ENCODE data around the gene ABHD12.

ABHD12 gene

DNA sequence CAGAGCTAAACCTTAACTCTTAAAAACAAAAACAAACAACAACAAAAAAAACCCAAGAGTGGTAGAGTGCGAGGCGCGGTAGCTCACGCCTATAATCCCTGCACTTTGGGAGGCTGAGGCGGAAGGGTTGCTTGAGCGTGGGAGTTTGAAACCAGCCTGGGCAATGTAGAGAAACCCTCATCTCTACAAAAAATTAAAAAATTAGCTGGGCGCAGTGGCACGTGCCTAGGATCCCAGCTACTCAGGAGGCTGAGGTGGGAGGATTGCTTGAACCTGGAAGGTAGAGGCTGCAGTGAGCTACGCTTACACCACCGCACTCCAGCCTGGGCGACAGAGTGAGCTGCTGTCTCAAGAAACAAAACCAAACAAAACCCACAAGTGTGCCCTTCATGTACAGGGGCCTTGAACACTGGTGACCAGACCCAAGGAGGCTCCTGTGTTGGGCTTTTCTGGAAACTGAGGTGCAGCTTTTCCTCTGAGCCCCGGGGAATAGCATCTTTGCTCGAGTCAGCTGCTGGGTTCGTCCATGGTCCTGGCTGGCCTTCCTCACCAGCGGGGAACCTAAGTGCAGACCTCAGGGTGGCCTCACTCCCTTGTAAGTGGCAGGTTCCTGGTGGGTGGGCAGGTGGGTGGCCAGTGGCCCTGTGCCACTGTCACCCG, 102.9 kb downstream of the ABHD12 start:
- Histone ChIP-seq H3K9ac (ENCODE audit: low read length) (no peak overlapping the region), H3K27ac (ENCODE audit: low read length) (no peak overlapping the region), H3K9me3 (ENCODE audit: control insufficient read depth, low read depth, low read length) (no peaks in the 10 kb centered on the region), H3K27me3 (ENCODE audit: control insufficient read depth, insufficient read depth, low read length) (no peaks in the 10 kb centered on the region), H3K4me1 (ENCODE audit: control insufficient read depth, low read depth, low read length) (no peaks in the 10 kb centered on the region), H3K4me3 (ENCODE audit: low read length) (no peak overlapping the region), H3K36me3 (ENCODE audit: control insufficient read depth, low read depth, low read length) (peaks cover 22% of the 10 kb centered on the region)

DNA sequence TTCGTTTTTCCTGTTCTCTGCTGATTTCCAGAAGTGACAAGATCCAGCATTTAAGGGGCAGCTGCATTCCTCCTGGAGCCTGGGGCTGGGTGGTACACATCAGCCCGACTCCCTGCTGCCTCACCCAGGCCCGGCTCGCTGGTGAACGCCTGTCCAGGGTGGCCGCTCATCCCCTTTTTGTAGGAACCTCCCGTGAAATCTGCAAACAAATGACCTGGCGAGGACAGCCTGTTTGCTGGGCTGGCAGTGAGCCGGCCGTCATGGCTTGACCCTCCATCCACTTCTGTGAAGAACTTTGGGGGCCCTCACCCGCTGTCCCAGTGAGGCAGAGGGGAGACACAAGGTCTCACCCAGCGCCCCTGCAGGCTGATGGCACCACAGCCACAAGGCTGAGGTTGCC, 103.7 kb downstream of the ABHD12 start:
- Histone ChIP-seq H3K4me1 (ENCODE audit: control insufficient read depth, low read depth, low read length) (no peaks in the 10 kb centered on the region), H3K36me3 (ENCODE audit: control insufficient read depth, low read depth, low read length) (peaks cover 22% of the 10 kb centered on the region), H3K4me3 (ENCODE audit: low read length) (no peak overlapping the region)

DNA sequence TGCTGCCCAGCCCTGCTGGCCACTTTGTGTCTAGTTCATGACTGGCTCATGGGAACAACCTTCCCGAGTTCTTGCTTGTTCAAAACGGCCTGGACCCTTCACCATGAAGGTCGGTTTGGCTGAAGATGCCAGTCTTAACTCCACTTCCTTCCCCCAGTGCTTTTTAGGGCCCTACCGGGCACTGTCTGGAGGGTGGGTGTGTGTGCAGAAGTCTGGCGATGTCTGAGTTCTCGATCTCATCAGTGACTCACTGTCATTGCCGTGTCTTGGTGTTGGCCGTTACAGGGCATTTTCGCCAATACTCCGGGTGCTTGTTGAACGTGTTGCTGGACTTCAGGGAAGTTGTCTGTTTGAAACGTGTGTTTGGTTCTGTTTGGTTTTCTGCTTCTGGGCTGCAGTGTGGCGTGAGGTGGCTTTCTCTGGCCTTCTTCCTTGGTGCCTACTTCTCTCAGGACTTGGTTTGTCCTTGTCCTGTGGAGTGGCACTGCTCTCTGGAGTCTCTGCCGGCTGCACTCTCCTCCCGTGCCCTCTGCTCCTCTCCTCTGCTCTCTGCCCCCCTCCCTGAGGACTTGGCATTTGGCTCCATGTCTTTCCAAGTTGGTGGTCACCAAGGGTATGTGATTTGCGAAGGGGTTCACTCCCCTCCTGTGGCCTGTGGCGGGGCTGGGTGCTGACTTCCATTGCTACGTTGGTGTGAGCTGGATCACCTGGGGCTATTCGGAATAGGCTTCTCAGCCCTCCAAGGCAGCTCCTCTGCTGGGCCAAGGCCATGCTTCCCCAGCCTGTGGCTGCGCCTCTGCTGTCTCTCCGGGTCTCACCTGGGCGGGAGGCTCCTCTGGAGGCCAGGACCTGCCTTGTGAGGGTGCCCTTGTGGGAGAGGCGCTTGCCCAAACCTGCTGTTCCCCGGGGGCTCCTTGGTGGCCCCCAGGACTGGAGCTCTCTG, 104.5 kb downstream of the ABHD12 start:
- Histone ChIP-seq H3K4me1 (ENCODE audit: control insufficient read depth, low read depth, low read length) (no peaks in the 10 kb centered on the region), H3K27ac (ENCODE audit: low read length) (no peak overlapping the region), H3K27me3 (ENCODE audit: control insufficient read depth, insufficient read depth, low read length) (no peaks in the 10 kb centered on the region), H3K9ac (ENCODE audit: low read length) (no peak overlapping the region), H3K9me3 (ENCODE audit: control insufficient read depth, low read depth, low read length) (no peaks in the 10 kb centered on the region), H3K36me3 (ENCODE audit: control insufficient read depth, low read depth, low read length) (peaks cover 22% of the 10 kb centered on the region), H3K4me3 (ENCODE audit: low read length) (no peak overlapping the region)

More for the DNA sequence above, 103.7 kb downstream of the ABHD12 start:
- no peaks in the 10 kb centered on the region for H3K9me3 ChIP-seq (ENCODE audit: control insufficient read depth, low read depth, low read length)
- H3K27ac ChIP-seq (ENCODE audit: low read length), result no peak overlapping the region
- no peak overlapping the region for H3K9ac ChIP-seq (ENCODE audit: low read length)
- H3K27me3 ChIP-seq (ENCODE audit: control insufficient read depth, insufficient read depth, low read length), result no peaks in the 10 kb centered on the region

DNA sequence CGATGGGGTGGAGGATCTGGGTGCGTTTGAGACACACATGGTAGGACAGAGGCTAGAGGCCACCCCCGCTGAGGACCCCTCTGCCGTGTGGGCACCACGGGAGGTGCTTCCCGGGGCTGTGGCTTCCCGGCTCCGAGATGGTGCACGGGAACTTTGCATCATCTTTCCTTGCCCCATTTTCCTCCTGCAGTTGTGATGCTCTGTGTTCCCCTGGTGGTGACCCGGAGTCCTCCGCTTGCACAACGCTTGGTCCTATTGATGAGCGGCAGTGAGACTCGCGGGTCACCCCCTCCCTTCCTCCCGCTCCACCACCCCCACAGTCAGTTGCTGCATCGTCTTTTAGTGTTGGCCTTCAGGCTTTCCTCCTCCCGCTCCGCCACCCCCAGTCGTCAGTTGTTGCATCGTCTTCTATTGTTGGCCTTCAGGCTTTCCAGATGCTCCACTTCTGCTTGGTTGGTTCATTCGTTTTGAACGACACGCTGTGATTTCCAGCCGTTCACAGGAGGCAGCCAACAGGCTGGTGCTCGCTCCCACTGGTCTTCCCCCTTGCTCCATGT, 105.5 kb downstream of the ABHD12 start:
- no peak overlapping the region for H3K4me3 ChIP-seq (ENCODE audit: low read length)
- H3K36me3 ChIP-seq (ENCODE audit: control insufficient read depth, low read depth, low read length), result peaks cover 28% of the 10 kb centered on the region

DNA sequence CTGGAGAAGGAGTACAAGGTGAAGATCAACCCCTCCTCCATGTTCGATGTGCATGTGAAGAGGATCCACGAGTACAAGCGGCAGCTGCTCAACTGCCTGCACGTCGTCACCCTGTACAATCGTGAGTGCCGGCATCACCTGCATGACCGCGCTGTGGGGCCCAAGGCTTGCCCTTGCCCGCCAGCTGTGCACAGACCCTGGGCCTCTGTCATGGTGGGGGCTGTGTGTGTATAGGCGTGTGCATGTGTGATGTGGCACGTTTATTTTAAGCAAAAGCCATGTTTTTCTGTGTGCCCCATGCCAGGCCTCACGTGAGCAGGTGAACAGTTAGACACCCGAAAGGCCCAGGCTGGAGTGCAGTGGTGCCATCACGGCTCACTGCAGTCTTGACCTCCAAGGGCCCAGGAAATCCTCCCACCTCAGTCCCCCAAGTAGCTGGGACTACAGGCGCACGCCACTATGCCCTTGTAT, 106.5 kb downstream of the ABHD12 start:
- Histone ChIP-seq H3K4me3 (ENCODE audit: low read length) (no peak overlapping the region), H3K27me3 (ENCODE audit: control insufficient read depth, insufficient read depth, low read length) (no peaks in the 10 kb centered on the region), H3K4me1 (ENCODE audit: control insufficient read depth, low read depth, low read length) (no peaks in the 10 kb centered on the region), H3K36me3 (ENCODE audit: control insufficient read depth, low read depth, low read length) (peaks cover 28% of the 10 kb centered on the region), H3K27ac (ENCODE audit: low read length) (no peak overlapping the region), H3K9me3 (ENCODE audit: control insufficient read depth, low read depth, low read length) (no peaks in the 10 kb centered on the region), H3K9ac (ENCODE audit: low read length) (no peak overlapping the region)

More for the DNA sequence above, 105.5 kb downstream of the ABHD12 start:
- Histone ChIP-seq H3K27me3 (ENCODE audit: control insufficient read depth, insufficient read depth, low read length) (no peaks in the 10 kb centered on the region), H3K27ac (ENCODE audit: low read length) (no peak overlapping the region), H3K9ac (ENCODE audit: low read length) (no peak overlapping the region), H3K9me3 (ENCODE audit: control insufficient read depth, low read depth, low read length) (no peaks in the 10 kb centered on the region), H3K4me1 (ENCODE audit: control insufficient read depth, low read depth, low read length) (no peaks in the 10 kb centered on the region)

DNA sequence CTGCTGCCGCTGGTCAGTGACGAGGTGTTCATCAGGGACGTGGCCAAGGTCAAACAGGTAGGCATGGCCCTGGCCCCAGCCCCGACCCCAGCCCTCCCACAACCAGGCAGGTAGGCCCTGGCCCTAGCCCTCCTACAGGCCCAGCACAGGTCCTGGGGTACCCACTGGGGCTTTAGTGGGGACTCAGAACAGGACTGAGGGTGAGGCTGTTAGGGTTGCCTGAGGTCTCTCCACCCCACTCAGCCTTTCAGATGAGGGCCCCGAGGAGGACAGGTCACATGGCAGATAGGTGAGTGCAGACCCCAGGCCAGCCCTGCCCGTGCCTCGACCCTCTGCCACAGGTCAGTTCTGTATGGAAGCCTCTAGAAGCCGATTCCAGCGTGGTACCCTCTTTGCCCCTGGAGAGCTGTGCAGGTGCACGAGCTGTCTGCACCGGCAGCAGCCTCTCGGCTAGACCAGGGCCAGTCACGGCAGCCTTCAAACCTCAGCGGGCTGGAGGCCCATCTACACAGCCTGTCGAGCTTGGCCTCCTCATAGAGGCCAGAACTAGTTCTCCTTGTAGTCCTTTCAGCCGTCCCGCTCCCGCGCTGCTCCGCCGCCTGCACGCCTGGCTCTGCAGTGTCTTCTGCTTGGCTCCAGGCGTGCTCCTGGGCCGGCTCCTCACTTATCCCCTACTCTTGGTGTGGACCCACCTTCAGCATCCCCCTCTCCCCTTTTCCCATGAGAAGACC, 107.2 kb downstream of the ABHD12 start:
- Histone ChIP-seq H3K36me3 (ENCODE audit: control insufficient read depth, low read depth, low read length) (peaks cover 28% of the 10 kb centered on the region), H3K27ac (ENCODE audit: low read length) (no peak overlapping the region), H3K4me3 (ENCODE audit: low read length) (no peak overlapping the region), H3K4me1 (ENCODE audit: control insufficient read depth, low read depth, low read length) (no peaks in the 10 kb centered on the region), H3K9me3 (ENCODE audit: control insufficient read depth, low read depth, low read length) (no peaks in the 10 kb centered on the region), H3K27me3 (ENCODE audit: control insufficient read depth, insufficient read depth, low read length) (no peaks in the 10 kb centered on the region), H3K9ac (ENCODE audit: low read length) (no peak overlapping the region)

DNA sequence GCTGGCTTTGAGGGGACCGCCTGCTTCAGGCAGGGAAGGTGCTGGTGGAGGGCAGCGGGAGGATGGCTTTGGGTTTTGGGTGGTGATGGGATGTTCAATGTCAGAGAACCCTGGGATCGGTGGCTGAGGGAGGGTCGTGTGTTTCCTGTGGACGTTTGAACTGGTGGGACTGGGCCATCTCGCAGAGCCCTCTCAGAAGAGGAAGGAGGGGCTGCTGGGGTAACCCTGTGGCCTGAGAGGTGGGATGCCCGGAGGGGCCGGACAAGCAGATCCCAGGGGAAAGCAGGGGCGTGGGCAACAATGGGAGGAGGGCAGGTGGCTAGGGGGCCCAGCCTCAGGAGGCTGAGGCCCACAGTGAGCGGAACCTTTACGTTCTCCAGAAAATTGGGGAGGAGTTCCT, 107.8 kb downstream of the ABHD12 start:
- Histone ChIP-seq H3K4me3 (ENCODE audit: low read length) (no peak overlapping the region), H3K9me3 (ENCODE audit: control insufficient read depth, low read depth, low read length) (no peaks in the 10 kb centered on the region), H3K9ac (ENCODE audit: low read length) (no peak overlapping the region), H3K27me3 (ENCODE audit: control insufficient read depth, insufficient read depth, low read length) (no peaks in the 10 kb centered on the region), H3K36me3 (ENCODE audit: control insufficient read depth, low read depth, low read length) (peaks cover 30% of the 10 kb centered on the region), H3K27ac (ENCODE audit: low read length) (no peak overlapping the region), H3K4me1 (ENCODE audit: control insufficient read depth, low read depth, low read length) (no peaks in the 10 kb centered on the region)

DNA sequence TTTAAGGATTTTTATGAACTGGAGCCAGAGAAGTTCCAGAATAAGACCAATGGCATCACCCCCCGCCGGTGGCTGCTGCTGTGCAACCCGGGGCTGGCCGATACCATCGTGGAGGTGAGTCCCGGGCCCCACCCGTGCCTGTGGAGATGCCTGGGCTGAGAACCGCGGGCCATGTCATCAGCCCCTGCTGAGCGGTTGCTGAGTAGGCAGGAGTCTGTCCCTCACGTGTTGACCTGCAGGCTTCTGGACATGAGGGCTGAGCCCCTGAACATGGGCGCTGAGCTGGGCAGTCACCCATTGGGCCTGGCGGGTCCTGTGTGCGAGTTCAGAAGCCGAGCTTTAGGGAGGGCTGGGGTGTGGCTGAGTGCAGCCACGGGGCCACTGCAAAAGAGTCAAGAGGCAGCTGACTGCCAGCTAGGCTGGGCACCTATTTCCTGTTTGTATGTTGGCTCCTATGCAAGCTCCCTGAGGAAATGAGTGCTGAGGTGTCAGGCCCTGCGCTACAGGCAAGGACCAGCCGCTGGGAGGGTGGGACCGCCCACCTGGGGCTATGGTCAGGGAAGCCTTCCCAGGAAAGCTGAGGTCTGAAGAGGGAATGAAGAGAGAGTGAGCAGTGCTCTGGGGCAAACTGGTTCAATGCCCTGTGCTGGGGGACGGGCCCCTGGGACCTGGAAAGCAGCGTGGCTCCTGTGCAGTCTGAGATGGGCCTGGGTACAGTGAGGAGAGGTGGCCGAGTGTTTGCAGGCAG, 108.4 kb downstream of the ABHD12 start:
- Histone ChIP-seq H3K4me1 (ENCODE audit: control insufficient read depth, low read depth, low read length) (no peaks in the 10 kb centered on the region), H3K27ac (ENCODE audit: low read length) (no peak overlapping the region), H3K9ac (ENCODE audit: low read length) (no peak overlapping the region), H3K9me3 (ENCODE audit: control insufficient read depth, low read depth, low read length) (no peaks in the 10 kb centered on the region), H3K27me3 (ENCODE audit: control insufficient read depth, insufficient read depth, low read length) (no peaks in the 10 kb centered on the region), H3K36me3 (ENCODE audit: control insufficient read depth, low read depth, low read length) (peaks cover 31% of the 10 kb centered on the region), H3K4me3 (ENCODE audit: low read length) (no peak overlapping the region)

DNA sequence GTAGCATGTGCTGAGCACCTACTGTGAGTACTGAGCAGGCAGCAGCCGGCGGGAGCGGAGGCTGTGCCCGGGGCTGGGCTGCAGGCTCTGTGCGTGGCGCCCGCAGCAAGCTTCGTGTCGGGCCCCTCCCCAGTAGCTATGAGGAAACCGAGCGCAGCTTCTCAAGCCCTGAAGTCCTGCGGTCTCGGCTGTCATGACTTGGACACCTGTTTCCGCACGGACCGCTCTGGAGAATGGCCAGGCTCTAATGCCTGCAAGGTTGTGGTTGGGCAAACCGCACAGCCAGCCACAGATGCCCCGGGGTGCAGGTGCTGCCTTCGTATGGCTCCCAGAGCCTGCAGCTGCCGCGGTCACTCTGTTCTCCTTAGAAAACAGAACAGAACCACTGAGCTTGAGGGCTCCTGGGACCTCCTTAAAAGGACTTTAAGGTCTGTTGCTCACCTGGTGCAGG, 109.1 kb downstream of the ABHD12 start:
- H3K27me3 ChIP-seq (ENCODE audit: control insufficient read depth, insufficient read depth, low read length), result no peaks in the 10 kb centered on the region
- no peaks in the 10 kb centered on the region for H3K4me1 ChIP-seq (ENCODE audit: control insufficient read depth, low read depth, low read length)
- H3K9me3 ChIP-seq (ENCODE audit: control insufficient read depth, low read depth, low read length), result no peaks in the 10 kb centered on the region
- no peak overlapping the region for H3K9ac ChIP-seq (ENCODE audit: low read length)
- peaks cover 33% of the 10 kb centered on the region for H3K36me3 ChIP-seq (ENCODE audit: control insufficient read depth, low read depth, low read length)
- H3K27ac ChIP-seq (ENCODE audit: low read length), result no peak overlapping the region
- no peak overlapping the region for H3K4me3 ChIP-seq (ENCODE audit: low read length)

DNA sequence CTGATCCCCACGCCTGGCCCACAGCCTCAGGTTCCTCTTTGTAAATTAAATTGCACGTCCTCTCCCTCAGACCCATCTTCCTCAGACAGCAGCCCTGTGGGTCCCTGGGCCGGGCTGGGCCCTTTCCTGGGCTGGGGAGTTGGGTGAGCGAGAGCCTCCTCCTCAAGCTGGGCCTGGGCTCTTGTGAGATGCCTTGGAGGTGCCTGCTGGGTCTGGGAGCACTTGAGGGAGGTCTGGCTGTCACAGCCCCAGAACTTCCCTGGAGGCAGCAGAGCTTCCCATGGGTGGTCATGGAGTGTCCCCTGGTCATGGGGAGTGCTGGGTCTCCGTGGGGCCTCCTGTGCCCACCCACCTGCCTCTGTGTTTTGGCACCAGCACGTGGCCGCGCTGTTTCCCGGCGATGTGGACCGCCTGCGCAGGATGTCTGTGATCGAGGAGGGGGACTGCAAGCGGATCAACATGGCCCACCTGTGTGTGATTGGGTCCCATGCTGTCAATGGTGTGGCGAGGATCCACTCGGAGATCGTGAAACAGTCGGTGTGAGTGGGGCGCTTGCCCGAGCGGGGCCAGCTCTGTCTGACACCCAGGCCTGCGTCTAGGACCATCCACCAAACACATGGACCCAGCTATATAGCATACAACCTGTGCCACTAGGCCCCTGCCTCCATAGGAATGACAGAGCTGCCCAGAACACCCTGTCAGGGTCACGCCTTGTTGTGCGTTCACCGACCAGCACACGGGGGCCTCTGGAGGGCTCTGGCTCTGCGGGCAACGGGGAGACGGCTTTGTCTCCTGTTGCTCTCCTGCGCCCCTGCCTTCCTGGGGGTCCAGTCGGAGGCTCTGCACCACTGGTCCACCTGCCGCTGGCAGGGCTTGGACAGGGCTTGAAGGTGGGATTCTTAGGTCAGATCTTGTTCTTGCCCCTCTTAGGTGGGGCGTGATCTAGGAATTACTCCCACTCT, 109.8 kb downstream of the ABHD12 start:
- Histone ChIP-seq H3K27ac (ENCODE audit: low read length) (no peak overlapping the region), H3K4me3 (ENCODE audit: low read length) (no peak overlapping the region), H3K4me1 (ENCODE audit: control insufficient read depth, low read depth, low read length) (no peaks in the 10 kb centered on the region), H3K27me3 (ENCODE audit: control insufficient read depth, insufficient read depth, low read length) (no peaks in the 10 kb centered on the region), H3K36me3 (ENCODE audit: control insufficient read depth, low read depth, low read length) (peaks cover 33% of the 10 kb centered on the region), H3K9me3 (ENCODE audit: control insufficient read depth, low read depth, low read length) (no peaks in the 10 kb centered on the region), H3K9ac (ENCODE audit: low read length) (no peak overlapping the region)
